HepG2 (cell line): ENCODE measurements around the gene EPDR1. TPM values are rescaled to one million over a fixed set of nuclear protein-coding genes. Genes with fewer than 3 reads are reported as not detected.

Source experiments
- CHCHD3 ChIP-seq: sonication (generic); formaldehyde crosslinking; IDR thresholded peaks from 2 replicates; pipeline ENCODE4 v1.8.0; 2022; ENCODE audit warnings: mild to moderate bottlenecking, missing genetic modification reagents, moderate library complexity
- CREBL2 ChIP-seq: sonication (generic); formaldehyde crosslinking; IDR thresholded peaks from 2 replicates; pipeline ENCODE4 v1.8.1; 2023; ENCODE audit warnings: missing genetic modification reagents, mild to moderate bottlenecking, borderline replicate concordance
- ETV5 ChIP-seq: IDR thresholded peaks from 2 replicates; pipeline ENCODE4 v1.6.1; 2018; ENCODE audit warnings: missing biosample characterization, missing genetic modification reagents, inconsistent platforms, borderline replicate concordance
- HDAC6 ChIP-seq: fragments of 200-600 bp; sonication (generic); IDR thresholded peaks from 2 replicates; pipeline ENCODE4 v1.7.0; 2017; ENCODE audit warnings: mild to moderate bottlenecking, antibody characterized with exemption, low read length, low read depth
- HNF1B ChIP-seq: sonication (generic); formaldehyde crosslinking; IDR thresholded peaks from 2 replicates; pipeline ENCODE4 v1.5.1; 2020; ENCODE audit warnings: mild to moderate bottlenecking, moderate library complexity, missing genetic modification reagents
- MLX ChIP-seq: IDR thresholded peaks from 2 replicates; pipeline ENCODE4 v1.6.1; 2016
- MTA3 ChIP-seq: sonication (generic); formaldehyde crosslinking; IDR thresholded peaks from 2 replicates; pipeline ENCODE4 v1.4.0; 2020; ENCODE audit warnings: missing genetic modification reagents
- PCBP1 ChIP-seq: fragments of 200-400 bp; formaldehyde crosslinking; IDR thresholded peaks from 2 replicates; pipeline ENCODE4 v1.6.1; 2017; ENCODE audit warnings: mild to moderate bottlenecking, low read depth, low read length, borderline replicate concordance
- SIN3A ChIP-seq: IDR thresholded peaks from 2 replicates; pipeline ENCODE4 v1.6.1; 2011; ENCODE audit warnings: low read depth, mild to moderate bottlenecking, control low read depth, low read length, borderline replicate concordance
- SPEN ChIP-seq: sonication (generic); formaldehyde crosslinking; IDR thresholded peaks from 2 replicates; pipeline ENCODE4 v1.5.1; 2020; ENCODE audit warnings: low read depth, mild to moderate bottlenecking, missing genetic modification reagents
- TCF7L2 ChIP-seq: IDR thresholded peaks from 2 replicates; pipeline ENCODE4 v1.6.1; 2011; ENCODE audit warnings: mild to moderate bottlenecking, low read depth, low read length, moderate library complexity
- YEATS4 ChIP-seq: sonication (generic); formaldehyde crosslinking; IDR thresholded peaks from 2 replicates; pipeline ENCODE4 v1.4.0; 2020; ENCODE audit warnings: missing genetic modification reagents, borderline replicate concordance
- ZNF318 ChIP-seq: sonication (generic); formaldehyde crosslinking; IDR thresholded peaks from 2 replicates; pipeline ENCODE4 v1.4.0; 2020; ENCODE audit warnings: mild to moderate bottlenecking, missing genetic modification reagents
- ZNF691 ChIP-seq: sonication (generic); formaldehyde crosslinking; IDR thresholded peaks from 2 replicates; pipeline ENCODE4 v1.4.0; 2020; ENCODE audit warnings: missing genetic modification reagents, low read depth, mild to moderate bottlenecking, borderline replicate concordance
- ZNF773 ChIP-seq: sonication (generic); formaldehyde crosslinking; IDR thresholded peaks from 2 replicates; pipeline ENCODE4 v1.4.0; 2020; ENCODE audit warnings: missing genetic modification reagents, borderline replicate concordance
- polyA plus RNA-seq, 8 experiments: library from polyadenylated mRNA; depleted of rRNA in 3 of 8; stranded (reverse) in 7 of 8; unstranded in 1 of 8; fragments of >200 nt; fragmentation: Illumina TruSeq in 4 of 8; extraction: Trizol in 4 of 8; gene quantifications; 2 replicates each; pipeline versions ENCODE4 v1.2.1 to v1.2.3, GENCODE V29; 2011 to 2016; ENCODE audit warnings: low read depth in 4 of 8, missing spikeins in 1 of 8, mixed read lengths in 1 of 8; ENCODE audit not compliant: insufficient read depth in 1 of 8
- total RNA-seq, 5 experiments: library from RNA; depleted of rRNA; stranded (reverse); fragments of >200 nt; fragmentation: Illumina TruSeq; extraction: Trizol; gene quantifications; 2 replicates each; pipeline ENCODE4 v1.2.3, GENCODE V29; 2016; ENCODE audit warnings: low read depth in 1 of 5

The EPDR1 gene
- total and polyA plus RNA-seq, 2 of the 13 experiments (the other 11 are each of a cell fraction or from before 2014, with no cell fraction given) = 38.3 to 50.2 TPM

- TF ChIP-seq HNF1B (CRISPR knock-in tag) (peak; percentile 95), TCF7L2 (peak; percentile 91), MTA3 (CRISPR knock-in tag) (no peak), SIN3A (peak; percentile 72; the same call in 1 of the 2 replicates), HDAC6 (no peak), ZNF318 (CRISPR knock-in tag) (peak; percentile 88), YEATS4 (CRISPR knock-in tag) (peak; percentile 78), ZNF691 (CRISPR knock-in tag) (peak; percentile 92), ZNF773 (CRISPR knock-in tag) (no peak), ETV5 (peak; percentile 79; the same call in 1 of the 2 replicates), CREBL2 (CRISPR knock-in tag) (no peak), CHCHD3 (CRISPR knock-in tag) (no peak), PCBP1 (0 out of 2 replicates have a peak, but pooled peaks have one; percentile 44), SPEN (CRISPR knock-in tag) (peak; percentile 95), MLX (CRISPR knock-in tag) (peak; percentile 84)
These were observed 22.6 kb downstream of the EPDR1 start (continued) for GRCh38 chr7:37942934-37943610.
